Activated T-helper 1 cell treated with anti-CD3 and anti-CD28 coated beads, Interleukin-2, amount 50 U/mL, for 16 hours (primary cell): ENCODE measurements around the gene C16orf74.

Experiments used
- DNase-seq, 2 donors: peaks; one replicate each; pipeline ENCODE4 v3.0.0-alpha.2; 2020; ENCODE audit warnings: low read depth in 1 of 2, low spot score in 1 of 2

C16orf74 gene

GRCh38 chr16:85658504-85659326 is 92.2 kb downstream of the C16orf74 start:
- no peak for DNase-seq

DNA sequence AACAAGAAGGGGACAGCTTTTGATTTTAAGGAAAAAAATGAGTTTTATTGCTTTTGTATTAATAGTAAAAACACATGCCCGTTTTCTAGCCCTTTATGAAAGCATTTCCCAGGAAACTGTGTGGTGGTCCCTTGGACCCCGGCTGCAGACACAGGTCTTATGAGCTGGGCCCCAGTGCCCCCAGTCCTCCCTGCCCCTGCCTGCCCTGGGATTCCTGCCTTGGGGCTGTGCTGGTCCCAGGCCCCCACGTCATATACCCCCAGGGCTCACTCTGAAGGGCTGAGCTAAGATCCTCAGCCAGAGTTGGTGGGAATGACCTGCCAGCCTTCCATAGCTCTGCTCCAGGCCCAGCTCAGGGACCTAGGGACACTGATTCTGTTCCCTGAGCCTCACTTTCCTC is 92.9 kb downstream of the C16orf74 start:
- no peak for DNase-seq
